Measurements from ENCODE around the gene RAD54L. TPM values are rescaled to one million over a fixed set of nuclear protein-coding genes. Genes with fewer than 3 reads are reported as not detected.

Gene RAD54L
- polyA plus RNA-seq, 1 donor from 2014 or later, result 1.1 TPM

GRCh38 chr1:46300673-46301405 lies 53.3 kb downstream of the RAD54L start:
- peak overlapping the region; percentile 82 for H3K4me2 ChIP-seq (ENCODE audit: low read length)
- no peaks in the 10 kb centered on the region for H4K20me1 ChIP-seq (ENCODE audit: insufficient read depth)
- H3K79me2 ChIP-seq (replicated peaks; ENCODE audit: insufficient read depth, low read length), result peaks cover 65% of the 10 kb centered on the region
- peak overlapping the region; percentile 99 for H3K9ac ChIP-seq (ENCODE audit: low read length)
- no peaks in the 10 kb centered on the region for H3F3A ChIP-seq (ENCODE audit: insufficient read depth, low read length, poor library complexity, severe bottlenecking)
- H3K9me3 ChIP-seq (ENCODE audit: low read length), result no peaks in the 10 kb centered on the region
- H3K27me3 ChIP-seq (ENCODE audit: insufficient read depth, low read depth, low read length), result no peaks in the 10 kb centered on the region
- H3K36me3 ChIP-seq (ENCODE audit: insufficient read depth, low read length), result peaks cover 12% of the 10 kb centered on the region
- no peaks in the 10 kb centered on the region for H3K9me2 ChIP-seq (ENCODE audit: insufficient read depth, low read length)
- peak overlapping the region; percentile 99 for H3K4me3 ChIP-seq (ENCODE audit: low read length)
- TF ChIP-seq RAD21 (conservative IDR thresholded peaks at IDR 0.05), result no peak
- TF ChIP-seq EZH2 (IDR thresholded peaks at IDR 0.05; ENCODE audit: borderline replicate concordance, insufficient read depth, low read length, poor library complexity, severe bottlenecking), result no peak
- TF ChIP-seq SMC3 (conservative IDR thresholded peaks at IDR 0.05; ENCODE audit: poor library complexity), result no peak
- no peak for TF ChIP-seq TAF1 (IDR thresholded peaks at IDR 0.05; ENCODE audit: low read depth)
- TF ChIP-seq EP300 (conservative IDR thresholded peaks at IDR 0.05; ENCODE audit: poor library complexity, severe bottlenecking), result no peak
- no peak for TF ChIP-seq POLR2AphosphoS5 (IDR thresholded peaks at IDR 0.05)
- no peak for TF ChIP-seq REST (IDR thresholded peaks at IDR 0.05; ENCODE audit: borderline replicate concordance)
- no peak for TF ChIP-seq MXI1 (conservative IDR thresholded peaks at IDR 0.05; ENCODE audit: poor library complexity, severe bottlenecking)
- TF ChIP-seq CTCF (IDR thresholded peaks at IDR 0.05; ENCODE audit: poor library complexity, severe bottlenecking), result no peak
- peak overlapping the region; percentile 93 for H3K27ac ChIP-seq (ENCODE audit: low read length)
- H2AFZ ChIP-seq (ENCODE audit: low read depth, low read length), result no peak overlapping the region

GRCh38 chr1:46301406-46301807 lies 53.8 kb downstream of the RAD54L start:
- Histone ChIP-seq H3K36me3 (ENCODE audit: insufficient read depth, low read length) (peaks cover 12% of the 10 kb centered on the region), H4K20me1 (ENCODE audit: insufficient read depth) (no peaks in the 10 kb centered on the region), H3K4me2 (ENCODE audit: low read length) (peak overlapping the region; percentile 82), H3K27ac (ENCODE audit: low read length) (peak overlapping the region; percentile 93), H3K9me2 (ENCODE audit: insufficient read depth, low read length) (no peaks in the 10 kb centered on the region), H3K4me3 (ENCODE audit: low read length) (peak overlapping the region; percentile 99), H3K79me2 (replicated peaks; ENCODE audit: insufficient read depth, low read length) (peaks cover 71% of the 10 kb centered on the region), H3K9ac (ENCODE audit: low read length) (peak overlapping the region; percentile 99), H2AFZ (ENCODE audit: low read depth, low read length) (peak overlapping the region; percentile 60), H3K27me3 (ENCODE audit: insufficient read depth, low read depth, low read length) (no peaks in the 10 kb centered on the region), H3F3A (ENCODE audit: insufficient read depth, low read length, poor library complexity, severe bottlenecking) (no peaks in the 10 kb centered on the region), H3K9me3 (ENCODE audit: low read length) (no peaks in the 10 kb centered on the region)
- TF ChIP-seq REST (IDR thresholded peaks at IDR 0.05; ENCODE audit: borderline replicate concordance), result no peak
- TF ChIP-seq MXI1 (conservative IDR thresholded peaks at IDR 0.05; ENCODE audit: poor library complexity, severe bottlenecking), result no peak
- no peak for TF ChIP-seq EZH2 (IDR thresholded peaks at IDR 0.05; ENCODE audit: borderline replicate concordance, insufficient read depth, low read length, poor library complexity, severe bottlenecking)
- TF ChIP-seq POLR2AphosphoS5 (IDR thresholded peaks at IDR 0.05), result no peak
- no peak for TF ChIP-seq SMC3 (conservative IDR thresholded peaks at IDR 0.05; ENCODE audit: poor library complexity)
- no peak for TF ChIP-seq EP300 (conservative IDR thresholded peaks at IDR 0.05; ENCODE audit: poor library complexity, severe bottlenecking)
- TF ChIP-seq TAF1 (IDR thresholded peaks at IDR 0.05; ENCODE audit: low read depth), result no peak
- no peak for TF ChIP-seq CTCF (IDR thresholded peaks at IDR 0.05; ENCODE audit: poor library complexity, severe bottlenecking)
- no peak for TF ChIP-seq RAD21 (conservative IDR thresholded peaks at IDR 0.05)
